Measurements from ENCODE around the gene CFL1. TPM values are rescaled to one million over a fixed set of nuclear protein-coding genes. Genes with fewer than 3 reads are reported as not detected.
A peak's percentile ranks its signal among the peaks of the same experiment; 100 is the strongest.

Gene CFL1
- total and polyA plus RNA-seq, 8 donors, result 389 to 1,430 (median 667) TPM

- intact Hi-C loops (cut with DNase I; ENCODE audit: low total_unique reads), result no loop called here
- Histone ChIP-seq H3K4me1 (peaks cover 34 to 58% (median 41%) of the 10 kb centered on the region in 4 donors), H3K4me3 (peak overlapping the region; percentile 60 to 63 (median 62)), H3K27ac (peak overlapping the region in 4 of 5 donors; percentile 85 to 91 (median 88)), H3K36me3 (peaks cover 2 to 48% (median 36%) of the 10 kb centered on the region in 4 donors), H3K9me3 (no peaks in the 10 kb centered on the region), H3K27me3 (no peaks in the 10 kb centered on the region)
- TF ChIP-seq, protein P1, sequence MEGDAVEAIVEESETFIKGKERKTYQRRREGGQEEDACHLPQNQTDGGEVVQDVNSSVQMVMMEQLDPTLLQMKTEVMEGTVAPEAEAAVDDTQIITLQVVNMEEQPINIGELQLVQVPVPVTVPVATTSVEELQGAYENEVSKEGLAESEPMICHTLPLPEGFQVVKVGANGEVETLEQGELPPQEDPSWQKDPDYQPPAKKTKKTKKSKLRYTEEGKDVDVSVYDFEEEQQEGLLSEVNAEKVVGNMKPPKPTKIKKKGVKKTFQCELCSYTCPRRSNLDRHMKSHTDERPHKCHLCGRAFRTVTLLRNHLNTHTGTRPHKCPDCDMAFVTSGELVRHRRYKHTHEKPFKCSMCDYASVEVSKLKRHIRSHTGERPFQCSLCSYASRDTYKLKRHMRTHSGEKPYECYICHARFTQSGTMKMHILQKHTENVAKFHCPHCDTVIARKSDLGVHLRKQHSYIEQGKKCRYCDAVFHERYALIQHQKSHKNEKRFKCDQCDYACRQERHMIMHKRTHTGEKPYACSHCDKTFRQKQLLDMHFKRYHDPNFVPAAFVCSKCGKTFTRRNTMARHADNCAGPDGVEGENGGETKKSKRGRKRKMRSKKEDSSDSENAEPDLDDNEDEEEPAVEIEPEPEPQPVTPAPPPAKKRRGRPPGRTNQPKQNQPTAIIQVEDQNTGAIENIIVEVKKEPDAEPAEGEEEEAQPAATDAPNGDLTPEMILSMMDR (IDR thresholded peaks at IDR 0.05), result no peak
- TF ChIP-seq POLR2AphosphoS5 (IDR thresholded peaks at IDR 0.05) (no peak), EP300 (IDR thresholded peaks at IDR 0.05) (no peak), POLR2A (IDR thresholded peaks at IDR 0.05) (no peak)
- peak in 1 of 2 donors; percentile 53 for DNase-seq
- 58 to 74% (median 73%) methylated on average over 11 to 24 of the region's 24 CpGs for WGBS, 5 donors
Measured at GRCh38 chr11:65870706-65871681, 13.0 kb upstream of the CFL1 start.

GRCh38 chr11:65870307-65870658 is 12.3 kb upstream of the CFL1 start:
- TF ChIP-seq POLR2AphosphoS5 (IDR thresholded peaks at IDR 0.05) (no peak), POLR2A (IDR thresholded peaks at IDR 0.05) (no peak), EP300 (IDR thresholded peaks at IDR 0.05) (no peak)
- TF ChIP-seq, protein P1 (IDR thresholded peaks at IDR 0.05), result no peak
- H3K27ac ChIP-seq, result peak overlapping the region in 2 of 5 donors; percentile 90 to 91
- intact Hi-C loops (cut with DNase I; ENCODE audit: low total_unique reads), result no loop called here
- no peaks in the 10 kb centered on the region for H3K9me3 ChIP-seq
- H3K4me3 ChIP-seq, result no peak overlapping the region
- H3K36me3 ChIP-seq, result peaks cover 9 to 55% (median 43%) of the 10 kb centered on the region in 4 donors
- WGBS, 5 donors, result 73 to 78% (median 76%) methylated on average over 11 of the region's 11 CpGs
- H3K4me1 ChIP-seq, result peaks cover 34 to 58% (median 41%) of the 10 kb centered on the region in 4 donors
- no peaks in the 10 kb centered on the region for H3K27me3 ChIP-seq
- no peak for DNase-seq

- no peak for DNase-seq
Measured at GRCh38 chr11:65869643-65870306, 11.8 kb upstream of the CFL1 start.

DNA sequence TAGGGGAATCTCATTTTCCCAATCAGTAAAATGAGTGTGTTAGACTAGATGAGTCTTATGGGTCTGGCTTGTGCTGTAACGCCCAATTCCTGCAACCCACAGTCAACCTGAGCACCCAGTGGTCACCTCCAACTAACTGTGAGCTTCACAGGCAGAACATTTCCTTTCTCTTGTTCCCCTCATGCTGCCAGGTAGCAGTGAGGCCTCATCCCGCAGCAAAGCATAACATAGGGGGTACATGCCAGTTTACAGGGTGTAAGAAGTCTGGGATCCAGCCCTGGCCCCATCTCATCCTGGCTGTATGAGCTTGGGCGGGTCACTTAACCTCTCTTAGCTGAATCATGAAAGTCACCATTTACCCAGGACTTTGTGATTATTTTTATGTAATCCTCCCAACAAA is 10.9 kb upstream of the CFL1 start:
- Histone ChIP-seq H3K27me3 (no peaks in the 10 kb centered on the region), H3K9me3 (no peaks in the 10 kb centered on the region), H3K4me3 (no peak overlapping the region), H3K4me1 (peaks cover 31 to 56% (median 38%) of the 10 kb centered on the region in 4 donors), H3K36me3 (peaks cover 22 to 69% (median 57%) of the 10 kb centered on the region in 4 donors), H3K27ac (peak overlapping the region in 2 of 5 donors; percentile 5 to 8)
- DNase-seq, result no peak
- WGBS, 5 donors, result 73 to 90% (median 84%) methylated on average over 3 of the region's 3 CpGs
- TF ChIP-seq EP300 (IDR thresholded peaks at IDR 0.05) (no peak), POLR2AphosphoS5 (IDR thresholded peaks at IDR 0.05) (no peak), POLR2A (IDR thresholded peaks at IDR 0.05) (no peak)
- TF ChIP-seq, protein P1 (IDR thresholded peaks at IDR 0.05), result no peak
- intact Hi-C loops (cut with DNase I; ENCODE audit: low total_unique reads), result no loop called here

More at GRCh38 chr11:65869643-65870306, 11.8 kb upstream of the CFL1 start:
- peak overlapping the region in 1 of 5 donors; percentile 91 for H3K27ac ChIP-seq
- peaks cover 14 to 60% (median 48%) of the 10 kb centered on the region in 4 donors for H3K36me3 ChIP-seq
- TF ChIP-seq, protein P1 (IDR thresholded peaks at IDR 0.05), result no peak
- TF ChIP-seq POLR2A (IDR thresholded peaks at IDR 0.05), result no peak
- WGBS, 5 donors, result 74 to 80% (median 79%) methylated on average over 23 to 24 of the region's 24 CpGs
- no peak overlapping the region for H3K4me3 ChIP-seq
- peaks cover 34 to 58% (median 41%) of the 10 kb centered on the region in 4 donors for H3K4me1 ChIP-seq
- intact Hi-C loops (cut with DNase I; ENCODE audit: low total_unique reads), result no loop called here
- H3K9me3 ChIP-seq, result no peaks in the 10 kb centered on the region
- no peaks in the 10 kb centered on the region for H3K27me3 ChIP-seq
